ENCODE data around the gene RAD50.

The RAD50 gene

DNA sequence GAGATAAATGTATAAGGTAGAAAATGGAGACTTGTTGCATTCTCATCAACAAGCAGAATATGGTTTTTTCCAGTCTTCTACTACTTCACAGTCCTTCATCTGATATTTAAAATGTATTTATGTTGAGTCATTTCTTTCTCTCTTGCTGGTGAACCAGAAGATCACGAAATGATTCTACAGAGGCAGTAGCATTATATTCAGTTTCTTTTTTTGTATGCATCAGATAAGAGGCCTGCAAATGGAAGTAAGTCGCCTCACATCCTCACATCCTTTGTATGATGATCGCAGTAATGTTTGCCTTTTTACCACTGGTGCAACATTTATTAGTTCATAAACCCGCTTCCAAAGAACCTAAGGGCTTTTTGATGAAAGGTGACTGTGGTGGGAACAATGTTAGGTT lies 79.1 kb downstream of the RAD50 start:
- Histone ChIP-seq H3K4me3 (ENCODE audit: low read length) (no peak overlapping the region), H3K27ac (ENCODE audit: low read depth, low read length) (no peak overlapping the region), H3K36me3 (ENCODE audit: insufficient read depth, low read length) (peaks cover 46% of the 10 kb centered on the region), H3K9ac (ENCODE audit: low read depth, low read length) (no peak overlapping the region), H3K9me3 (ENCODE audit: insufficient read depth, low read depth, low read length) (no peaks in the 10 kb centered on the region), H3K4me1 (ENCODE audit: insufficient read depth, low read length) (no peaks in the 10 kb centered on the region), H3K27me3 (ENCODE audit: insufficient read depth, low read length) (no peaks in the 10 kb centered on the region)
- WGBS: 92% methylated on average over 3 of the region's 4 CpGs

DNA sequence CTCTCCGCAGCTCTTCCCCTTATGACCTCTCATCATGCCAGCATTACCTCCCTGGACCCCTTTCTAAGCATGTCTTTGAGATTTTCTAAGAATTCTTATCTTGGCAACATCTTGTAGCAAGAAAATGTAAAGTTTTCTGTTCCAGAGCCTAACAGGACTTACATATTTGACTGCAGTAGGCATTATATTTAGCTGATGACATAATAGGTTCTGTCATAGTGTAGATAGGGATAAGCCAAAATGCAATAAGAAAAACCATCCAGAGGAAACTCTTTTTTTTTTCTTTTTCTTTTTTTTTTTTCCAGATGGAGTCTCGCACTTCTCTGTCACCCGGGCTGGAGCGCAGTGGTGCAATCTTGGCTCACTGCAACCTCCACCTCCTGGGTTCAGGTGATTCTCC lies 80.5 kb downstream of the RAD50 start:
- Histone ChIP-seq H3K27me3 (ENCODE audit: insufficient read depth, low read length) (no peaks in the 10 kb centered on the region), H3K4me1 (ENCODE audit: insufficient read depth, low read length) (no peaks in the 10 kb centered on the region), H3K9me3 (ENCODE audit: insufficient read depth, low read depth, low read length) (no peaks in the 10 kb centered on the region), H3K4me3 (ENCODE audit: low read length) (no peak overlapping the region), H3K27ac (ENCODE audit: low read depth, low read length) (no peak overlapping the region), H3K36me3 (ENCODE audit: insufficient read depth, low read length) (peaks cover 57% of the 10 kb centered on the region), H3K9ac (ENCODE audit: low read depth, low read length) (no peak overlapping the region)
- 90% methylated on average over 4 of the region's 4 CpGs for WGBS

DNA sequence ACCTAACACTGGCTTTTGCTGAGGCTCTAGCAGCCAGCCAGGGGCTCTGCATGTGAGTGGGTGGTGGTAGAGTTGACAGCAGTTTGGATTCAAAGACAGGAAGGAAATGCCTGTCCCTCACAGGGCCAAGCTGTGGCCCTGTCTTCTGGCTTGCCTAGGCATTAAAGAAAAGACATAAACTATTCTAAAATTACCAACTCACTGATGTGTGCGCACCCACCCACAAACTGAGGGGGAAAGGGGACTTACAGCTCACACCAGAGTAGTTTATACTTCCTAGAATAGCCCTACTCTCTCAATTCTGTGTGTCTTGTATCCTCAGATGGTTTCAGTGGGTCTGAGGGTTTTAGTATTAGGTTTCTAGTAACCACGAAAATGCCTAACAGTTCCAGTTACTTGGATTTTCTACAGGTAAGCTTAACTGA lies 82.9 kb downstream of the RAD50 start:
- H3K27ac ChIP-seq (ENCODE audit: low read depth, low read length): no peak overlapping the region
- H3K9me3 ChIP-seq (ENCODE audit: insufficient read depth, low read depth, low read length): no peaks in the 10 kb centered on the region
- 88% methylated on average over 2 of the region's 2 CpGs for WGBS
- peaks cover 59% of the 10 kb centered on the region for H3K36me3 ChIP-seq (ENCODE audit: insufficient read depth, low read length)
- H3K4me3 ChIP-seq (ENCODE audit: low read length): no peak overlapping the region
- H3K4me1 ChIP-seq (ENCODE audit: insufficient read depth, low read length): peaks cover 8% of the 10 kb centered on the region
- H3K27me3 ChIP-seq (ENCODE audit: insufficient read depth, low read length): no peaks in the 10 kb centered on the region
- no peak overlapping the region for H3K9ac ChIP-seq (ENCODE audit: low read depth, low read length)

DNA sequence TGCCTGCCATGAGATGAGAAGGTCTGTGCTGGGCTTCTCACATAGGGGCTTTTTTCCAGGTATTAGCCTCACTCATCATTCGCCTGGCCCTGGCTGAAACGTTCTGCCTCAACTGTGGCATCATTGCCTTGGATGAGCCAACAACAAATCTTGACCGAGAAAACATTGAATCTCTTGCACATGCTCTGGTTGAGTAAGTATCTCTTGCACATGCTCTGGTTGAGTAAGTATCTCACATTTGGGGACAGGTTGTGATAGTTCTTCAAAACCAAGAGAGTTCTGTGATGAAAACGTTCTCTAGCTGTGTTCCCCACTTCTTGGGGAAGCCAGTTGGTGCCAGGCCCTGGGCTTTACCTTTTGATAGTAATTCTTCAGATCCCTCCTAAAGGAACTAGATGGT lies 83.8 kb downstream of the RAD50 start:
- Histone ChIP-seq H3K4me3 (ENCODE audit: low read length) (no peak overlapping the region), H3K4me1 (ENCODE audit: insufficient read depth, low read length) (peaks cover 8% of the 10 kb centered on the region), H3K9me3 (ENCODE audit: insufficient read depth, low read depth, low read length) (no peaks in the 10 kb centered on the region), H3K27me3 (ENCODE audit: insufficient read depth, low read length) (no peaks in the 10 kb centered on the region), H3K27ac (ENCODE audit: low read depth, low read length) (no peak overlapping the region), H3K36me3 (ENCODE audit: insufficient read depth, low read length) (peaks cover 54% of the 10 kb centered on the region), H3K9ac (ENCODE audit: low read depth, low read length) (no peak overlapping the region)
- WGBS: 90% methylated on average over 4 of the region's 4 CpGs

DNA sequence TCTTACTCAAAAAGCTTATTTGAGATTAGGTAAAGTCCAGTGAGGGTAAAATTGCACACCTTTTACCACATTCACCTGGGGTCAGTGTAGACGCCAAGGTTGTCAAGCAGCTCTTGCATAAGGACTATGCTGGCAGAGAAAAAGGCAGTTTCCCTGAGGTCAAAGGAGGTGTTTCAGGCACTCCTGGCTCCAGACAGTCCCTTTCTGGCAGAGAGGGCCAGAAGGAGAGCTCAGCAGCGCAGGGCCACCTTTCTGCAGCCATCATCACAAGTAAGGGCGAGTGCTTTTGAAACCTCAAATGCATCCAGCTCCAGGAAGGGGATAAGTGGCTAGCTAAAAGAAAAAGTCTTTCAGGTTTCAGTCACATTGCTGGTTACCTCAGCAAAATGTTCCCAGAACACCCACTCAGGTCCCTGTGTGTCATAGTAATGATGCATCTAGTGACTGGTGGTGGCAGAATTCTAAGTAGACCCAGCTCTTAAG lies 84.5 kb downstream of the RAD50 start:
- Histone ChIP-seq H3K4me3 (ENCODE audit: low read length) (no peak overlapping the region), H3K9me3 (ENCODE audit: insufficient read depth, low read depth, low read length) (no peaks in the 10 kb centered on the region), H3K36me3 (ENCODE audit: insufficient read depth, low read length) (peaks cover 54% of the 10 kb centered on the region), H3K27ac (ENCODE audit: low read depth, low read length) (no peak overlapping the region), H3K27me3 (ENCODE audit: insufficient read depth, low read length) (no peaks in the 10 kb centered on the region), H3K4me1 (ENCODE audit: insufficient read depth, low read length) (peaks cover 8% of the 10 kb centered on the region), H3K9ac (ENCODE audit: low read depth, low read length) (no peak overlapping the region)
- 96% methylated on average over 3 of the region's 3 CpGs for WGBS

DNA sequence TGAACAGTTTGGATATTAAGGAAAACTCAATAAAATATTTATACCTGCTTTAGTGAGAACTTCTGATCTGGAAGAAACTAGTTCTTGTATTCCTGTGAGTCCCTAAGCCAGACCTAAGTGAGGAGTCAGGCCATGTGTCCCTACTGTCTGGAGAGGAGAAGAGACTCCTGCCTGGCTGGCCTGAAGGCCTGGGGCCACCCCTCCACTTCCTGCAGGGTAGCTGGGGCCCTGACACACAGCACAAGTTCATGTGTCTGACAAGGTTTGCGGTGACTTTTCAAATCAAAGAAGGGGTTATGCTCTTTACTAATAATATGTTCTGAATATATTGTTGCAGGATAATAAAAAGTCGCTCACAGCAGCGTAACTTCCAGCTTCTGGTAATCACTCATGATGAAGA lies 85.1 kb downstream of the RAD50 start:
- Histone ChIP-seq H3K9me3 (ENCODE audit: insufficient read depth, low read depth, low read length) (no peaks in the 10 kb centered on the region), H3K9ac (ENCODE audit: low read depth, low read length) (no peak overlapping the region), H3K27ac (ENCODE audit: low read depth, low read length) (no peak overlapping the region), H3K27me3 (ENCODE audit: insufficient read depth, low read length) (no peaks in the 10 kb centered on the region), H3K36me3 (ENCODE audit: insufficient read depth, low read length) (peaks cover 54% of the 10 kb centered on the region), H3K4me1 (ENCODE audit: insufficient read depth, low read length) (peaks cover 8% of the 10 kb centered on the region), H3K4me3 (ENCODE audit: low read length) (no peak overlapping the region)
- 99% methylated on average over 3 of the region's 3 CpGs for WGBS

DNA sequence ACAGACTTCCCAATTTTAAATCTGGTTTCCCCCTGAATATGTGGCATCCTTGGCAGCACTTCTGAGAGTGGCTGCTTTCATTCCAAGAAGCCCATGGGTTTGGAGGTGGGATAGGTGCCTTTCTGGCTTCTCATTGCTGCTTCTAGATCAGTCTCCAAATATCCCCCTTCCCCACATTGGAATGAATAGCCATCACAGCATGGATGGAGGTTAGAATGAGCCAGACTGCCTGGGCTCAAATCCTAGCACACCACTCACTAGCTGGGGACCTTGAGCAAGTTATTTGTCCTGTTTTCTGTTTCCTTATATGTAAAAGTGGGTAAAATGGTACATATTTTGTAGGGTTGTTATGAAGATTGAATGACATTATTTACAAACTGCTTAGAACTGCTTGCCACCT lies 87.4 kb downstream of the RAD50 start:
- Histone ChIP-seq H3K9ac (ENCODE audit: low read depth, low read length) (no peak overlapping the region), H3K36me3 (ENCODE audit: insufficient read depth, low read length) (peaks cover 33% of the 10 kb centered on the region), H3K4me3 (ENCODE audit: low read length) (no peak overlapping the region), H3K4me1 (ENCODE audit: insufficient read depth, low read length) (peaks cover 8% of the 10 kb centered on the region), H3K27me3 (ENCODE audit: insufficient read depth, low read length) (no peaks in the 10 kb centered on the region), H3K27ac (ENCODE audit: low read depth, low read length) (no peak overlapping the region), H3K9me3 (ENCODE audit: insufficient read depth, low read depth, low read length) (peaks cover 4% of the 10 kb centered on the region; the same call in 1 of the 2 replicates)

DNA sequence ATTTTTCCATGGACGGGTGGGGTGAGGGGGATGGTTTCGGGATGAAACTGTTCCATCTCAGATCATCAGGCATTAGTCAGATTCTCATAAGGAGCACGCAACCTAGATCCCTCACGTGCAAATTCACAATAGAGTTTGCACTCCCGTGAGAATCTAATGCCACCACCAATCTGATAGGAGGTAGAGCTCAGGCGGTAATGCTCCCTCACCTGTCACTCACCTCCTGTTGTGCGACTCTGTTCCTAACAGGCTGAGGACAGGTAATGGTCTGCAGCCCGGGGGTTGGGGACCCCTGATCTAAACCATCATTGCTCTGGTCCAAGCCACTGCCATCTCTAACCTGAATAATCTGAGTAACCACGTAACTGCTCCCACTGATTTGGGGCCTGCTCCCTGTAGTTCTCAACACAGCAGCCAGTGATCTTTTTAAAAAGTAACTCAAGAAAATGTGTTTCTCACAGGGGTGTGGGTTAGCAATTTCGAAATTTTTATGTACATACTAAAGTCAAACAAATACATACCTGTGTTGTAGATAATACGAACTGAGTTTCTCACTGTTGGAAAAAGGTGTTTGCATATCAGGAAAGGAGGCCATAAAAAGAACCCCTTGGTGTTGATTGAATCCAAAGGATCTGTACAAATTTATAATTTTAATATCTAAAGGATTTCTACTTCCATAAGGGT lies 89.9 kb downstream of the RAD50 start:
- Histone ChIP-seq H3K9ac (ENCODE audit: low read depth, low read length) (no peak overlapping the region), H3K27me3 (ENCODE audit: insufficient read depth, low read length) (no peaks in the 10 kb centered on the region), H3K4me1 (ENCODE audit: insufficient read depth, low read length) (peaks cover 8% of the 10 kb centered on the region), H3K9me3 (ENCODE audit: insufficient read depth, low read depth, low read length) (peaks cover 4% of the 10 kb centered on the region; the same call in 1 of the 2 replicates), H3K27ac (ENCODE audit: low read depth, low read length) (no peak overlapping the region), H3K4me3 (ENCODE audit: low read length) (no peak overlapping the region), H3K36me3 (ENCODE audit: insufficient read depth, low read length) (peaks cover 10% of the 10 kb centered on the region; the same call in 1 of the 2 replicates)
- WGBS: 89% methylated on average over 7 of the region's 11 CpGs

DNA sequence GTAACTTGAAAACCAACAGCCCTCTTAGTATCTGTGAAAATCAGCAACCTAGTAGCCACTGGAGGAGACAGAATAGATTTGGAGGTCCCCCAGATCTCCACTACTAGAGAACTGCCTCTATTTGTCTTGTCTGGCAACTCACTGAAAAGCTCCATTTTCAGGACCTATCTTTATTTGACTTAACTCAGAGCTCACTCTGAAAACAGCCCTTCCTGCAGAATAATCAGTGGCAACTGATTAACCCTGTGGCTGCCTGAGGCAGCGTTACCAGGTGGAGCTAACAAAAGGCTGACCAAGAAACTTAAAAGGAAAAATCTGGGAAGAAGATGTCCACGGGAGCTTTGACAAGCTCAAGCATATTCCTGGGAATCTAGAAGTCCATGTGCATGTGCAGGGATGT lies 90.7 kb downstream of the RAD50 start:
- Histone ChIP-seq H3K27me3 (ENCODE audit: insufficient read depth, low read length) (no peaks in the 10 kb centered on the region), H3K4me1 (ENCODE audit: insufficient read depth, low read length) (peaks cover 8% of the 10 kb centered on the region), H3K27ac (ENCODE audit: low read depth, low read length) (no peak overlapping the region), H3K36me3 (ENCODE audit: insufficient read depth, low read length) (peaks cover 2% of the 10 kb centered on the region; the same call in 1 of the 2 replicates), H3K4me3 (ENCODE audit: low read length) (no peak overlapping the region), H3K9ac (ENCODE audit: low read depth, low read length) (no peak overlapping the region), H3K9me3 (ENCODE audit: insufficient read depth, low read depth, low read length) (peaks cover 4% of the 10 kb centered on the region; the same call in 1 of the 2 replicates)
- 82% methylated on average over 2 of the region's 2 CpGs for WGBS

DNA sequence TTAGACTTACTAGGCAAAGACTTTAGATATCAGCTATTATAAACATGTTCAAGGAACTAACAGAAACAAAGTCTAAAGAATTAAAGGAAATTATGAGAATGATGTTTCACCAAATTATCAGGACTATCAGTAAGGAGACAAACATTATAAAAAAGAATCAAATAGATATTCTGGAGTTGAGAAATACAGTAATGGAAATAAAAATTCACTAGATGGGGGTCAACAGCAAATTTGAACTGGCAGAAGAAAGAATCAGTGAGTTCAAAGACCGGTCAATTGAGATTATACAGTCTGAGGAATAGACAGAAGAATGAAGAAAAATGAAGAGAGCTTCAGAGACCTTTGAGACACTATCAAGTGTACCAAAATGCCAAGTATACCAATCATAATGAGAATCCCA lies 91.6 kb downstream of the RAD50 start:
- H3K9ac ChIP-seq (ENCODE audit: low read depth, low read length): no peak overlapping the region
- H3K27me3 ChIP-seq (ENCODE audit: insufficient read depth, low read length): peaks cover 2% of the 10 kb centered on the region
- H3K4me3 ChIP-seq (ENCODE audit: low read length): no peak overlapping the region
- H3K9me3 ChIP-seq (ENCODE audit: insufficient read depth, low read depth, low read length): peaks cover 4% of the 10 kb centered on the region; the same call in 1 of the 2 replicates
- H3K27ac ChIP-seq (ENCODE audit: low read depth, low read length): no peak overlapping the region
- H3K36me3 ChIP-seq (ENCODE audit: insufficient read depth, low read length): no peaks in the 10 kb centered on the region
- H3K4me1 ChIP-seq (ENCODE audit: insufficient read depth, low read length): peaks cover 8% of the 10 kb centered on the region
- WGBS: 76% methylated on average over 1 of the region's 1 CpG

DNA sequence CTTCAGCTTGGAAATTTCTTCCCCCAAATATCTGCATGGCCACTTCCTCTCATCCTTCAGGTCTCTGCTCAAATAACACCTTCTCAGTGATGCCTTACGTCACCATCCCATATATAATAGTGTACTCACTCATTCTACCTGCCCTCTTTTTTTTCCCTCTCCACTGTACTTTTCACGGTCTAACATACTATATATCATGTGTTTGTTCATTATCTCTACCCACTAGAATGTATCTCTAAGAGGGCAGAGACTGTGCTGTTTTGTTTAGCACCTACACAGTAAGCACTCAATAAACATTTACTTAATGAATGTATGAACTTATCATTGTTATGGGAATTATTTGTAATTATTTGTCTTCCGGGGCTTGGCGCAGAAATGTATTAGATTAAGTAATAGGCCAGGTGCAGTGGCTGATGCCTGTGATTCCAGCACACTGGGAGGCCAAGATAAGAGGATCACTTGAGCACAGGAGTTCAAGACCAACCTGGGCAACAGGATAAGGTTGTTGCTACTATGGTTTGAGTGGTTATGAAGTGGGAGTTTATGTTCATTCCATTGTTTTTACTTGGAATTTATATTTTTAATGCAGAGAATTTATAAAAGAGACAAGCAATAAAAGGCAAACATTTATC lies 95.2 kb downstream of the RAD50 start:
- WGBS: 93% methylated on average over 4 of the region's 4 CpGs
- Histone ChIP-seq H3K4me3 (ENCODE audit: low read length) (no peak overlapping the region), H3K36me3 (ENCODE audit: insufficient read depth, low read length) (no peaks in the 10 kb centered on the region), H3K9me3 (ENCODE audit: insufficient read depth, low read depth, low read length) (peaks cover 4% of the 10 kb centered on the region; the same call in 1 of the 2 replicates), H3K4me1 (ENCODE audit: insufficient read depth, low read length) (no peaks in the 10 kb centered on the region), H3K9ac (ENCODE audit: low read depth, low read length) (no peak overlapping the region), H3K27ac (ENCODE audit: low read depth, low read length) (no peak overlapping the region), H3K27me3 (ENCODE audit: insufficient read depth, low read length) (peaks cover 38% of the 10 kb centered on the region)
